A673 (cell line): ENCODE measurements around the gene NUP37. TPM values are rescaled to one million over a fixed set of nuclear protein-coding genes. Genes with fewer than 3 reads are reported as not detected.

Experiments used
- BruUV-seq: library from RNA; stranded (reverse); fragments of 400-500 nt; replicated peaks from 2 replicates; lab custom pipeline; 2021; lab: Mats Ljungman, UMichigan
- CTCF ChIA-PET: fragments of 300-600 bp; sonication (Branson Sonifier 250); formaldehyde crosslinking; loops from one replicate; lab custom pipeline; 2022; ENCODE audit warnings: antibody characterized with exemption; lab: Charles Lee
- POLR2A ChIA-PET: fragments of 300-600 bp; sonication (Branson Sonifier 250); formaldehyde crosslinking; loops from one replicate; lab custom pipeline; 2022; ENCODE audit warnings: antibody characterized with exemption; ENCODE audit not compliant: low non-redundant PET; lab: Charles Lee
- DNase-seq: peaks from one replicate; pipeline ENCODE4 v3.0.0-alpha.2; 2015; ENCODE audit warnings: low spot score
- H3K27ac ChIP-seq: fragments of 200-600 bp; sonication (generic); 2 replicates; pipeline ENCODE4 v1.5.1; 2016; ENCODE audit warnings: mixed run types, low read depth, mild to moderate bottlenecking, mixed read lengths, antibody characterized with exemption, low read length; ENCODE audit not compliant: poor library complexity, severe bottlenecking
- H3K27me3 ChIP-seq: fragments of 200-600 bp; sonication (generic); replicated peaks from 2 replicates; pipeline ENCODE4 v1.6.1; 2017; ENCODE audit warnings: mixed run types, low read depth, mild to moderate bottlenecking, mixed read lengths, antibody characterized with exemption, low read length; ENCODE audit not compliant: insufficient read depth, poor library complexity
- H3K36me3 ChIP-seq: fragments of 200-600 bp; sonication (generic); 2 replicates; pipeline ENCODE4 v1.6.1; 2016; ENCODE audit warnings: mixed run types, mild to moderate bottlenecking, mixed read lengths, antibody characterized with exemption, low read length; ENCODE audit not compliant: insufficient read depth, poor library complexity, severe bottlenecking
- H3K4me1 ChIP-seq: fragments of 200-600 bp; sonication (generic); 2 replicates; pipeline ENCODE4 v1.6.1; 2017; ENCODE audit warnings: mixed run types, mild to moderate bottlenecking, mixed read lengths, antibody characterized with exemption, low read length; ENCODE audit not compliant: insufficient read depth, poor library complexity, severe bottlenecking
- H3K4me3 ChIP-seq: fragments of 200-600 bp; sonication (generic); 2 replicates; pipeline ENCODE4 v1.5.1; 2016; ENCODE audit warnings: low read depth, mixed run types, mild to moderate bottlenecking, mixed read lengths, low read length; ENCODE audit not compliant: poor library complexity, severe bottlenecking
- H3K9me3 ChIP-seq: fragments of 200-600 bp; sonication (generic); 2 replicates; pipeline ENCODE4 v1.6.1; 2016; ENCODE audit warnings: mixed run types, low read depth, mild to moderate bottlenecking, mixed read lengths, antibody characterized with exemption, low read length; ENCODE audit not compliant: poor library complexity, severe bottlenecking
- CTCF ChIP-seq: fragments of 300-800, 200-600 bp; sonication (generic); conservative IDR thresholded peaks from 2 replicates; pipeline ENCODE4 v1.5.1; 2017; ENCODE audit warnings: low read depth, mild to moderate bottlenecking, antibody characterized with exemption, low read length, moderate library complexity, mixed read lengths
- EZH2 ChIP-seq: fragments of 200-600 bp; sonication (generic); IDR thresholded peaks from 2 replicates; pipeline ENCODE4 v1.6.1; 2017; ENCODE audit warnings: borderline replicate concordance, low read depth, mild to moderate bottlenecking, mixed read lengths, antibody characterized with exemption, low read length; ENCODE audit not compliant: poor library complexity, severe bottlenecking
- intact Hi-C: fragments of 100-400 bp; cut with micrococcal nuclease; formaldehyde crosslinking; loops from one replicate; pipeline ENCODE4 v1.10.0; 2022; ENCODE audit not compliant: unreplicated experiment
- total RNA-seq: library from RNA; stranded (reverse); gene quantifications from 2 replicates; pipeline ENCODE4 v1.2.3, GENCODE V29; 2021

NUP37 gene
- total RNA-seq, 1 experiment from 2014 or later: 48.4 TPM

GRCh38 chr12:102106905-102107304 lies 13.0 kb downstream of the NUP37 start:
- TF ChIP-seq CTCF (no peak), EZH2 (no peak)
- no peak for DNase-seq
- H3K27me3 ChIP-seq: no peaks in the 10 kb centered on the region
- intact Hi-C loops: no loop called here
- ChIA-PET POLR2A (no interaction called here), CTCF (no interaction called here)
- BruUV-seq: no TSS peak
- peaks cover 14% of the 10 kb centered on the region for H3K9me3 ChIP-seq
- H3K36me3 ChIP-seq: peaks cover 44% of the 10 kb centered on the region
- no peaks in the 10 kb centered on the region for H3K4me1 ChIP-seq
- H3K4me3 ChIP-seq: no peak overlapping the region
- no peak overlapping the region for H3K27ac ChIP-seq

GRCh38 chr12:102096855-102097254 lies 23.1 kb downstream of the NUP37 start:
- no peaks in the 10 kb centered on the region for H3K9me3 ChIP-seq
- ChIA-PET POLR2A (no interaction called here), CTCF (interaction anchor here (0.7 kb wide), 1 partner anchor 496 kb away, joined by 3 read pairs; no protein-coding TSS in a partner anchor)
- H3K27me3 ChIP-seq: no peaks in the 10 kb centered on the region
- no peak overlapping the region for H3K27ac ChIP-seq
- TF ChIP-seq EZH2 (no peak), CTCF (no peak)
- no peak overlapping the region for H3K4me3 ChIP-seq
- no peaks in the 10 kb centered on the region for H3K4me1 ChIP-seq
- intact Hi-C loops: loop anchor here (5.0 to 10.0 kb wide), 3 partner anchors 388 to 718 kb away; partner anchors contain the start of gene IGF1
- BruUV-seq: no TSS peak
- H3K36me3 ChIP-seq: peaks cover 28% of the 10 kb centered on the region
- DNase-seq: no peak

DNA sequence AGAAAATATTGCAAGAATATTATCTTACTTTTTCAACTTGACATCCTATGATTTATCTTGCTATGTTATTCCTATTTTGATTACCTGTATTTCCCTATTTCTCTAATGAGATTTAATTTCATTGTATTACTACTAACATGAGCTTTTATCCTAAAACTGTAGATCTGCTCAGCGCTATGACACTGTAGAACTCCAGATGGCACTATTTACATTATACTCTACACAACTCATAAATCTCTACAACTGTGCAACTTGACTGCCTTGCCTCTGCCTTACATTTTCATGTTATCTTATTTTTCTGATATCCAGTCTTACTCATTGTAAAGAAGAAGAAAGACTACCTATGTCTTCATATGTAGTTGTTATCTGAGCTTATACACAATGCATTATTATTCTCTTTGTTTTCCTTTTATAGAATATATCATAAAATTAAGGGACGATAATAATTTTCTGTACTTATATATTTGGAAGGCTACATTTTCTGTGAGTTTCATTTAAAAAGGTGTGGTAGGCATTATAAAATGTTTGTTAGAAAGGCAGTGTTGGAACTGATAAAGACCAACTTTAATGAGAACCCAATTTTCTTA lies 24.1 kb downstream of the NUP37 start:
- Histone ChIP-seq H3K9me3 (no peaks in the 10 kb centered on the region), H3K4me3 (no peak overlapping the region), H3K27ac (no peak overlapping the region), H3K4me1 (no peaks in the 10 kb centered on the region), H3K36me3 (peaks cover 25% of the 10 kb centered on the region), H3K27me3 (no peaks in the 10 kb centered on the region)
- peak; percentile 41 for DNase-seq
- POLR2A ChIA-PET: interaction anchor here (0.6 kb wide), 2 partner anchors 181 to 326 kb away, joined by 3 read pairs; no protein-coding TSS in a partner anchor
- intact Hi-C loops: loop anchor here (5.0 to 10.0 kb wide), 3 partner anchors 389 to 719 kb away; partner anchors contain the start of gene IGF1
- BruUV-seq: no TSS peak
- no peak for TF ChIP-seq EZH2
- peak; percentile 67 for TF ChIP-seq CTCF
- CTCF ChIA-PET: interaction anchor here (0.5 to 0.6 kb wide), 4 partner anchors 21 to 607 kb away, joined by 3 to 5 read pairs (median 3); no protein-coding TSS in a partner anchor
